HT-29 (cell line): ENCODE results near the gene TIMELESS. TPM values are rescaled to one million over a fixed set of nuclear protein-coding genes. Genes with fewer than 3 reads are reported as not detected.

Experiments
- total RNA-seq: library from RNA; depleted of rRNA; stranded (reverse); fragments of >200 nt; shearing (Covaris generic); gene quantifications from 2 replicates; pipeline ENCODE4 v1.2.3, GENCODE V29; 2014; rRNA removed

TIMELESS gene
- total RNA-seq, 1 experiment from 2014 or later: 21.8 TPM

Other genes with a start within 250 kb of the TIMELESS start
- gene RNF41, start 227.5 kb downstream of the TIMELESS start, total RNA-seq: 94.3 and 103 TPM in 2 replicates
- 57.1 and 69.9 TPM in 2 replicates for gene NABP2, start 225.1 kb downstream of the TIMELESS start, total RNA-seq
- gene SLC39A5, start 219.4 kb downstream of the TIMELESS start, total RNA-seq: 8.6 and 10.7 TPM in 2 replicates
- 8.1 and 13.4 TPM in 2 replicates for gene ANKRD52, start 191.0 kb downstream of the TIMELESS start, total RNA-seq
- gene COQ10A, start 182.5 kb downstream of the TIMELESS start, total RNA-seq: 8.6 and 20.8 TPM in 2 replicates
- 139 and 154 TPM in 2 replicates for gene CS, start 149.1 kb downstream of the TIMELESS start, total RNA-seq
- 129 and 152 TPM in 2 replicates for gene CNPY2, start 133.4 kb downstream of the TIMELESS start, total RNA-seq
- 28.8 and 30.9 TPM in 2 replicates for gene PAN2, start 115.4 kb downstream of the TIMELESS start, total RNA-seq
- gene IL23A, start 110.5 kb downstream of the TIMELESS start, total RNA-seq: 0.08 and 0.36 TPM in 2 replicates
- gene STAT2, start 89.3 kb downstream of the TIMELESS start, total RNA-seq: 23.4 and 30.6 TPM in 2 replicates
- not detected in 2 replicates for gene APOF, start 86.6 kb downstream of the TIMELESS start, total RNA-seq
- 0.15 and 0.26 TPM in 2 replicates for gene MIP, start 5.2 kb upstream of the TIMELESS start, total RNA-seq
- gene SPRYD4, start 19.2 kb upstream of the TIMELESS start, total RNA-seq: 4.4 and 4.5 TPM in 2 replicates
- gene GLS2, start 38.7 kb upstream of the TIMELESS start, total RNA-seq: 5.7 and 6.9 TPM in 2 replicates
- gene RBMS2, start 72.4 kb upstream of the TIMELESS start, total RNA-seq: 7.1 and 7.7 TPM in 2 replicates
- gene BAZ2A, start 180.9 kb upstream of the TIMELESS start, total RNA-seq: 43.3 and 47.1 TPM in 2 replicates
- gene ATP5F1B, start 196.6 kb upstream of the TIMELESS start, total RNA-seq: 397 and 447 TPM in 2 replicates
- gene PTGES3, start 238.9 kb upstream of the TIMELESS start, total RNA-seq: 80.2 and 83.4 TPM in 2 replicates